Measurements from ENCODE around the gene PDE8A. TPM values are rescaled to one million over a fixed set of nuclear protein-coding genes. Genes with fewer than 3 reads are reported as not detected.

Gene PDE8A
- total and polyA plus RNA-seq, 11 donors = 9.4 to 21.5 (median 15.9) TPM

GRCh38 chr15:85089929-85090597 lies 108.4 kb downstream of the PDE8A start:
- no peak for DNase-seq
- WGBS, 4 donors = 89 to 91% (median 90%) methylated on average over 5 of the region's 5 CpGs
- H3K36me3 ChIP-seq = peaks cover 0 to 97% (median 67%) of the 10 kb centered on the region in 9 donors
- no peaks in the 10 kb centered on the region for H3K4me1 ChIP-seq
- TF ChIP-seq CTCF (IDR thresholded peaks at IDR 0.05) = no peak
- no peak for TF ChIP-seq POLR2A (IDR thresholded peaks at IDR 0.05)
- intact Hi-C loops (cut with DNase I) = no loop called here
- H3K27ac ChIP-seq = no peak overlapping the region
- no peak overlapping the region for H3K4me3 ChIP-seq
- no peaks in the 10 kb centered on the region for H3K27me3 ChIP-seq
- peaks cover 0 to 5% (median 0%) of the 10 kb centered on the region in 12 donors for H3K9me3 ChIP-seq
- no peak for ATAC-seq

- peaks cover 0 to 93% (median 72%) of the 10 kb centered on the region in 9 donors for H3K36me3 ChIP-seq
- DNase-seq (no peak), ATAC-seq (no peak)
- H3K27ac ChIP-seq = no peak overlapping the region
- no peaks in the 10 kb centered on the region for H3K27me3 ChIP-seq
- intact Hi-C loops (cut with DNase I) = no loop called here
- 81 to 96% (median 89%) methylated on average over 2 of the region's 2 CpGs for WGBS, 4 donors
- TF ChIP-seq POLR2A (IDR thresholded peaks at IDR 0.05) (no peak), CTCF (IDR thresholded peaks at IDR 0.05) (no peak)
- H3K9me3 ChIP-seq = peaks cover 0 to 5% (median 0%) of the 10 kb centered on the region in 12 donors
- H3K4me1 ChIP-seq = no peaks in the 10 kb centered on the region
- H3K4me3 ChIP-seq = no peak overlapping the region
Observed at GRCh38 chr15:85091990-85092389, 110.3 kb downstream of the PDE8A start.

- WGBS, 4 donors = 93 to 96% (median 94%) methylated on average over 3 of the region's 3 CpGs
- TF ChIP-seq CTCF (IDR thresholded peaks at IDR 0.05) (no peak), POLR2A (IDR thresholded peaks at IDR 0.05) (no peak)
- Histone ChIP-seq H3K4me3 (no peak overlapping the region), H3K4me1 (no peaks in the 10 kb centered on the region), H3K27ac (no peak overlapping the region), H3K9me3 (no peaks in the 10 kb centered on the region), H3K27me3 (no peaks in the 10 kb centered on the region), H3K36me3 (peaks cover 0 to 89% (median 64%) of the 10 kb centered on the region in 9 donors)
- no peak for DNase-seq
- intact Hi-C loops (cut with DNase I) = no loop called here
- ATAC-seq = no peak
Observed at GRCh38 chr15:85094685-85095084, 113.0 kb downstream of the PDE8A start.

GRCh38 chr15:85095566-85095965 lies 113.9 kb downstream of the PDE8A start:
- no peak for ATAC-seq
- TF ChIP-seq POLR2A (IDR thresholded peaks at IDR 0.05) (no peak), CTCF (IDR thresholded peaks at IDR 0.05) (no peak)

More at GRCh38 chr15:85095566-85095965, 113.9 kb downstream of the PDE8A start:
- Histone ChIP-seq H3K36me3 (peaks cover 0 to 89% (median 64%) of the 10 kb centered on the region in 9 donors), H3K27ac (no peak overlapping the region), H3K4me3 (no peak overlapping the region), H3K9me3 (no peaks in the 10 kb centered on the region), H3K27me3 (no peaks in the 10 kb centered on the region), H3K4me1 (no peaks in the 10 kb centered on the region)
- WGBS, 4 donors = 82 to 98% (median 92%) methylated on average over 6 of the region's 6 CpGs
- intact Hi-C loops (cut with DNase I) = no loop called here
- no peak for DNase-seq
